Colonic mucosa (tissue), 4 donors: ENCODE data around the gene ZFP36L2. TPM values are rescaled to one million over a fixed set of nuclear protein-coding genes. Genes with fewer than 3 reads are reported as not detected.

Source experiments
- DNase-seq: peaks from one replicate; pipeline ENCODE4 v3.0.0-alpha.2; 2020
- H3K27ac ChIP-seq: fragments of 200-600 bp; one replicate; pipeline ENCODE4 v1.8.0; 2021
- H3K27me3 ChIP-seq: fragments of 200-600 bp; one replicate; pipeline ENCODE4 v1.8.0; 2021
- H3K36me3 ChIP-seq: fragments of 200-600 bp; one replicate; pipeline ENCODE4 v1.8.0; 2021
- H3K4me1 ChIP-seq: fragments of 200-600 bp; one replicate; pipeline ENCODE4 v1.8.0; 2021; ENCODE audit warnings: mild to moderate bottlenecking
- H3K4me3 ChIP-seq: fragments of 200-600 bp; one replicate; pipeline ENCODE4 v1.8.0; 2021
- H3K9ac ChIP-seq, 2 donors: one replicate each; pipeline ENCODE4 v1.7.0; 2013; ENCODE audit warnings: control low read depth in 2 of 2, low read depth in 2 of 2, low read length in 2 of 2
- H3K9me3 ChIP-seq: fragments of 200-600 bp; one replicate; pipeline ENCODE4 v1.8.0; 2021
- CTCF ChIP-seq: fragments of 200-600 bp; IDR thresholded peaks from one replicate; pipeline ENCODE4 v1.8.0; 2022; ENCODE audit warnings: antibody characterized with exemption, mild to moderate bottlenecking
- intact Hi-C: fragments of 100-400 bp; cut with DNase I; formaldehyde crosslinking; loops from one replicate; pipeline ENCODE4 v1.14.1; 2022
- total RNA-seq, 2 donors: library from RNA; stranded (reverse); fragmentation: NEBNext Ultra II Directional in 1 of 2; extraction: Animal tissue kit (Norgen Biotek cat#: 25700) in 1 of 2; gene quantifications; one replicate each; pipeline ENCODE4 v1.2.1, GENCODE V29; 2021
- donor health status: healthy.
- donor health status: DM: no; HTN: no; CAD: no.
- donor health status: DM: no; HTN: no; CAD: no.

ZFP36L2 gene
- total RNA-seq, 2 donors from 2014 or later, result 166 to 205 TPM

GRCh38 chr2:43178602-43179542 lies 47.5 kb downstream of the ZFP36L2 start:
- H3K9ac ChIP-seq, result peak overlapping the region; percentile 54 to 67
- DNase-seq, result peak; percentile 78
- intact Hi-C loops, result no loop called here
- no peak overlapping the region for H3K4me3 ChIP-seq
- H3K9me3 ChIP-seq, result no peaks in the 10 kb centered on the region
- H3K27me3 ChIP-seq, result no peaks in the 10 kb centered on the region
- TF ChIP-seq CTCF, result no peak
- H3K27ac ChIP-seq, result peak overlapping the region; percentile 73
- no peaks in the 10 kb centered on the region for H3K36me3 ChIP-seq
- peaks cover 14% of the 10 kb centered on the region for H3K4me1 ChIP-seq

- H3K27ac ChIP-seq, result peak overlapping the region; percentile 73
- intact Hi-C loops, result no loop called here
- H3K4me1 ChIP-seq, result peaks cover 14% of the 10 kb centered on the region
- no peak for DNase-seq
- no peak for TF ChIP-seq CTCF
- H3K36me3 ChIP-seq, result no peaks in the 10 kb centered on the region
- peak overlapping the region; percentile 54 to 67 for H3K9ac ChIP-seq
- no peak overlapping the region for H3K4me3 ChIP-seq
- H3K9me3 ChIP-seq, result no peaks in the 10 kb centered on the region
- no peaks in the 10 kb centered on the region for H3K27me3 ChIP-seq
These were observed 48.3 kb downstream of the ZFP36L2 start for GRCh38 chr2:43178055-43178598.

- H3K4me1 ChIP-seq, result peaks cover 14% of the 10 kb centered on the region
- H3K4me3 ChIP-seq, result no peak overlapping the region
- intact Hi-C loops, result no loop called here
These were observed 50.0 kb downstream of the ZFP36L2 start for GRCh38 chr2:43176449-43176848.

GRCh38 chr2:43175876-43176275 lies 50.5 kb downstream of the ZFP36L2 start:
- no peak for TF ChIP-seq CTCF
- intact Hi-C loops, result no loop called here
- Histone ChIP-seq H3K27me3 (no peaks in the 10 kb centered on the region), H3K9me3 (no peaks in the 10 kb centered on the region), H3K4me3 (no peak overlapping the region), H3K4me1 (peaks cover 18% of the 10 kb centered on the region), H3K27ac (peak overlapping the region; percentile 66), H3K9ac (no peak overlapping the region), H3K36me3 (no peaks in the 10 kb centered on the region)
- DNase-seq, result no peak

More at GRCh38 chr2:43176449-43176848, 50.0 kb downstream of the ZFP36L2 start:
- Histone ChIP-seq H3K9ac (no peak overlapping the region), H3K27ac (peak overlapping the region; percentile 66), H3K27me3 (no peaks in the 10 kb centered on the region), H3K36me3 (no peaks in the 10 kb centered on the region), H3K9me3 (no peaks in the 10 kb centered on the region)
- DNase-seq, result no peak
- no peak for TF ChIP-seq CTCF

- peaks cover 24% of the 10 kb centered on the region for H3K4me1 ChIP-seq
- TF ChIP-seq CTCF, result no peak
- peak overlapping the region in 1 of 2 donors; percentile 74 for H3K9ac ChIP-seq
- H3K4me3 ChIP-seq, result no peak overlapping the region
- intact Hi-C loops, result no loop called here
- no peaks in the 10 kb centered on the region for H3K9me3 ChIP-seq
- H3K27ac ChIP-seq, result peak overlapping the region; percentile 66
- H3K36me3 ChIP-seq, result no peaks in the 10 kb centered on the region
- no peak for DNase-seq
- H3K27me3 ChIP-seq, result no peaks in the 10 kb centered on the region
These were observed 51.4 kb downstream of the ZFP36L2 start for GRCh38 chr2:43175020-43175441.
